ENCODE data around the gene DMD. TPM values are rescaled to one million over a fixed set of nuclear protein-coding genes. Genes with fewer than 3 reads are reported as not detected.

The DMD gene
- total RNA-seq, 1 donor from 2014 or later = 22.2 TPM

GRCh38 chrX:31506928-31507327, 1704.4 kb downstream of the DMD start:
- H3K27me3 ChIP-seq (ENCODE audit: insufficient read depth, low read length) = no peaks in the 10 kb centered on the region

GRCh38 chrX:31506360-31506759, 1705.0 kb downstream of the DMD start:
- Histone ChIP-seq H3K9ac (ENCODE audit: low read length) (no peak overlapping the region), H3K36me3 (ENCODE audit: insufficient read depth, low read length) (no peaks in the 10 kb centered on the region), H3K4me2 (ENCODE audit: low read length) (no peak overlapping the region), H4K20me1 (ENCODE audit: insufficient read depth, low read length) (no peaks in the 10 kb centered on the region), H3K79me2 (ENCODE audit: insufficient read depth, low read length) (no peaks in the 10 kb centered on the region), H3K27ac (ENCODE audit: low read depth, low read length) (no peak overlapping the region), H2AFZ (ENCODE audit: low read depth, low read length) (no peak overlapping the region), H3K27me3 (ENCODE audit: insufficient read depth, low read length) (no peaks in the 10 kb centered on the region), H3K4me1 (ENCODE audit: insufficient read depth, low read length) (peaks cover 16% of the 10 kb centered on the region), H3K4me3 (ENCODE audit: insufficient read depth, low read depth, low read length) (no peak overlapping the region), H3K9me3 (ENCODE audit: insufficient read depth, low read depth, low read length) (no peaks in the 10 kb centered on the region)
- FAIRE-seq = peak; percentile 32
- peaks cover 10% of the 10 kb centered on the region for H3K4me1 Mint-ChIP-seq (ENCODE audit: low read depth, unreplicated experiment)
- no peak overlapping the region for H3K27ac Mint-ChIP-seq (ENCODE audit: unreplicated experiment)
- TF ChIP-seq EZH2 (IDR thresholded peaks at IDR 0.05; ENCODE audit: insufficient read depth, low read length) (no peak), CTCF (IDR thresholded peaks at IDR 0.05; ENCODE audit: insufficient read depth, low read depth, low read length) (no peak)
- no peak overlapping the region for H3K4me3 Mint-ChIP-seq (ENCODE audit: unreplicated experiment)
- H3K27me3 Mint-ChIP-seq (ENCODE audit: low read depth, unreplicated experiment) = no peaks in the 10 kb centered on the region
- DNase-seq (ENCODE audit: low read depth) = no peak
- no peaks in the 10 kb centered on the region for H3K9me3 Mint-ChIP-seq (ENCODE audit: unreplicated experiment)
- H3K36me3 Mint-ChIP-seq (ENCODE audit: low read depth, unreplicated experiment) = no peaks in the 10 kb centered on the region

More at GRCh38 chrX:31506928-31507327, 1704.4 kb downstream of the DMD start:
- Mint-ChIP-seq H3K36me3 (ENCODE audit: low read depth, unreplicated experiment) (no peaks in the 10 kb centered on the region), H3K27me3 (ENCODE audit: low read depth, unreplicated experiment) (no peaks in the 10 kb centered on the region), H3K9me3 (ENCODE audit: unreplicated experiment) (no peaks in the 10 kb centered on the region), H3K27ac (ENCODE audit: unreplicated experiment) (no peak overlapping the region), H3K4me1 (ENCODE audit: low read depth, unreplicated experiment) (peaks cover 10% of the 10 kb centered on the region), H3K4me3 (ENCODE audit: unreplicated experiment) (no peak overlapping the region)
- Histone ChIP-seq H3K4me2 (ENCODE audit: low read length) (no peak overlapping the region), H3K9ac (ENCODE audit: low read length) (no peak overlapping the region), H3K79me2 (ENCODE audit: insufficient read depth, low read length) (no peaks in the 10 kb centered on the region), H2AFZ (ENCODE audit: low read depth, low read length) (no peak overlapping the region), H3K27ac (ENCODE audit: low read depth, low read length) (no peak overlapping the region), H3K36me3 (ENCODE audit: insufficient read depth, low read length) (no peaks in the 10 kb centered on the region), H3K4me3 (ENCODE audit: insufficient read depth, low read depth, low read length) (no peak overlapping the region), H3K4me1 (ENCODE audit: insufficient read depth, low read length) (peaks cover 16% of the 10 kb centered on the region), H4K20me1 (ENCODE audit: insufficient read depth, low read length) (no peaks in the 10 kb centered on the region), H3K9me3 (ENCODE audit: insufficient read depth, low read depth, low read length) (no peaks in the 10 kb centered on the region)
- no peak for DNase-seq (ENCODE audit: low read depth)
- peak; percentile 81 for FAIRE-seq
- TF ChIP-seq EZH2 (IDR thresholded peaks at IDR 0.05; ENCODE audit: insufficient read depth, low read length) (no peak), CTCF (IDR thresholded peaks at IDR 0.05; ENCODE audit: insufficient read depth, low read depth, low read length) (no peak)

GRCh38 chrX:31500921-31501320, 1710.4 kb downstream of the DMD start:
- H4K20me1 ChIP-seq (ENCODE audit: insufficient read depth, low read length) = no peaks in the 10 kb centered on the region
- DNase-seq (ENCODE audit: low read depth) (peak; percentile 69), FAIRE-seq (no peak)
- no peak overlapping the region for H3K4me3 ChIP-seq (ENCODE audit: insufficient read depth, low read depth, low read length)
- H3K27ac ChIP-seq (ENCODE audit: low read depth, low read length) = no peak overlapping the region
- H3K79me2 ChIP-seq (ENCODE audit: insufficient read depth, low read length) = no peaks in the 10 kb centered on the region
- peaks cover 4% of the 10 kb centered on the region for H3K4me1 ChIP-seq (ENCODE audit: insufficient read depth, low read length)
- Mint-ChIP-seq H3K9me3 (ENCODE audit: unreplicated experiment) (no peaks in the 10 kb centered on the region), H3K27ac (ENCODE audit: unreplicated experiment) (no peak overlapping the region), H3K27me3 (ENCODE audit: low read depth, unreplicated experiment) (no peaks in the 10 kb centered on the region), H3K4me1 (ENCODE audit: low read depth, unreplicated experiment) (peaks cover 19% of the 10 kb centered on the region), H3K4me3 (ENCODE audit: unreplicated experiment) (no peak overlapping the region), H3K36me3 (ENCODE audit: low read depth, unreplicated experiment) (no peaks in the 10 kb centered on the region)
- no peaks in the 10 kb centered on the region for H3K27me3 ChIP-seq (ENCODE audit: insufficient read depth, low read length)
- no peaks in the 10 kb centered on the region for H3K9me3 ChIP-seq (ENCODE audit: insufficient read depth, low read depth, low read length)
- H3K4me2 ChIP-seq (ENCODE audit: low read length) = no peak overlapping the region
- H3K36me3 ChIP-seq (ENCODE audit: insufficient read depth, low read length) = no peaks in the 10 kb centered on the region
- H3K9ac ChIP-seq (ENCODE audit: low read length) = no peak overlapping the region
- no peak for TF ChIP-seq CTCF (IDR thresholded peaks at IDR 0.05; ENCODE audit: insufficient read depth, low read depth, low read length)
- H2AFZ ChIP-seq (ENCODE audit: low read depth, low read length) = no peak overlapping the region

Measured in astrocyte (in vitro differentiated cells and primary cell).